Mucosa of descending colon (tissue), 3 donors: Measurements from ENCODE around the gene NOS1. TPM values are rescaled to one million over a fixed set of nuclear protein-coding genes. Genes with fewer than 3 reads are reported as not detected.

Source experiments
- ATAC-seq: fragments of 200-7000 bp; cut with Tn5 transposase; one replicate; pipeline ENCODE4 v1.9.1; 2020; ENCODE audit warnings: mild to moderate bottlenecking, moderate library complexity
- DNase-seq, 3 donors: peaks; one replicate each; pipeline ENCODE4 v3.0.0-alpha.2; 2020
- H3K36me3 ChIP-seq: fragments of 200-600 bp; one replicate; pipeline ENCODE4 v1.8.0; 2021; ENCODE audit warnings: low read depth, mild to moderate bottlenecking
- H3K4me1 ChIP-seq: fragments of 200-600 bp; one replicate; pipeline ENCODE4 v1.8.0; 2021; ENCODE audit warnings: low read depth, mild to moderate bottlenecking
- H3K4me3 ChIP-seq: fragments of 200-600 bp; one replicate; pipeline ENCODE4 v1.8.0; 2021; ENCODE audit warnings: mild to moderate bottlenecking
- H3K9me3 ChIP-seq: fragments of 200-600 bp; one replicate; pipeline ENCODE4 v1.8.0; 2021; ENCODE audit warnings: mild to moderate bottlenecking
- intact Hi-C, 2 donors: fragments of 100-400 bp; cut with DNase I in 1 of 2; cut with micrococcal nuclease in 1 of 2; formaldehyde crosslinking; loops; one replicate each; pipeline versions ENCODE4 v1.11.0 to v1.11.1; 2022; cut with DNase I, micrococcal nuclease
- total RNA-seq, 3 donors: library from RNA; stranded (reverse); fragmentation: NEBNext Ultra II Directional in 2 of 3; extraction: Animal tissue kit (Norgen Biotek cat#: 25700) in 2 of 3; gene quantifications; one replicate each; pipeline versions ENCODE4 v1.2.1 to v1.2.4, GENCODE V29; 2021 to 2023
- TF ChIP-seq, protein P1 (sequence below): fragments of 200-600 bp; IDR thresholded peaks from one replicate; pipeline ENCODE4 v1.8.0; 2022; ENCODE audit warnings: antibody characterized with exemption, mild to moderate bottlenecking
- donor health status: DM: no; HTN: no; CAD: no; lungs with moderate emphysema.
- donor health status: DM: no; HTN: no; CAD: no.
- donor health status: DM: no; HTN: yes; CAD: no.

NOS1 gene
- total RNA-seq, 3 donors from 2014 or later: 0.09 to 11.0 (median 0.29) TPM

DNA sequence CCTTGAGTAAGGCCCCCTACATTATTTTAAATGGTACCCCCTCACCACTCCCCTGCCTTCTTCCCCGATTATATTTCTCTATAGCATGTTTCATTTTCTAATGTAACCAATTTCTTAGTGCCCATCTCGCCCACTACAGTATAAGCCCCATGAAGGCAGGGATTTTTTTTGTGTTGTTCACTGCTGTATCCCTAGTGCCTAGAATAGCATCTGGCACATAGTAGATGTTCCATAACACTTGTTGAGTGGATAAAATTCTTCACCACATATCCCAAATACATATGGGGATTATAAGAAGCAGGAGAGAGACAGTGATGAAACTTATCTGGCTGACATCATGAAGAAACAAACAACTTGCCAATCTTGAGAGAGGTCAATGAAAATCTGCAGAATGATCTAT lies 182.7 kb downstream of the NOS1 start:
- no peak for DNase-seq
- ATAC-seq: no peak
- H3K4me1 ChIP-seq: no peaks in the 10 kb centered on the region
- H3K9me3 ChIP-seq: peaks cover 5% of the 10 kb centered on the region
- TF ChIP-seq, protein P1, sequence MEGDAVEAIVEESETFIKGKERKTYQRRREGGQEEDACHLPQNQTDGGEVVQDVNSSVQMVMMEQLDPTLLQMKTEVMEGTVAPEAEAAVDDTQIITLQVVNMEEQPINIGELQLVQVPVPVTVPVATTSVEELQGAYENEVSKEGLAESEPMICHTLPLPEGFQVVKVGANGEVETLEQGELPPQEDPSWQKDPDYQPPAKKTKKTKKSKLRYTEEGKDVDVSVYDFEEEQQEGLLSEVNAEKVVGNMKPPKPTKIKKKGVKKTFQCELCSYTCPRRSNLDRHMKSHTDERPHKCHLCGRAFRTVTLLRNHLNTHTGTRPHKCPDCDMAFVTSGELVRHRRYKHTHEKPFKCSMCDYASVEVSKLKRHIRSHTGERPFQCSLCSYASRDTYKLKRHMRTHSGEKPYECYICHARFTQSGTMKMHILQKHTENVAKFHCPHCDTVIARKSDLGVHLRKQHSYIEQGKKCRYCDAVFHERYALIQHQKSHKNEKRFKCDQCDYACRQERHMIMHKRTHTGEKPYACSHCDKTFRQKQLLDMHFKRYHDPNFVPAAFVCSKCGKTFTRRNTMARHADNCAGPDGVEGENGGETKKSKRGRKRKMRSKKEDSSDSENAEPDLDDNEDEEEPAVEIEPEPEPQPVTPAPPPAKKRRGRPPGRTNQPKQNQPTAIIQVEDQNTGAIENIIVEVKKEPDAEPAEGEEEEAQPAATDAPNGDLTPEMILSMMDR: no peak
- H3K36me3 ChIP-seq: no peaks in the 10 kb centered on the region
- intact Hi-C loops: no loop called here
- no peak overlapping the region for H3K4me3 ChIP-seq

DNA sequence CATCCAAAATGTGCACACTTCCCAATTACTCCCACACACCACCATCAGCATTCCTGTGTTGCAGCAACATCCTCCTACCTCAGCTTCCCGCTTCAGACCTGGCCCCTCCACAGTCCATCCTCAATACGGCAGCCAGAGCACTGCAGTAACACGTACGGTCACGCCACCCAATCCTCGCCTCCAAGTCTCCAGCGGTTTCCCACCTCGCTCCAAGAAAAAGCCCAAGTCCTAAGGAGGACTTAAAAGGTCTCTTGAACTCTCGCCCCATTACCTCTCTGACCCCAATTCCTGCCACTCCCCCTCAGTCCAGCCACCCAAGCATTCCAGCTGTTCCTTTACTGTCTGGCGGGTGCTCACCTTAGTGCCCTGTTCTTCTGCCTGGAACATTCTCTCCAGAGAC lies 183.1 kb downstream of the NOS1 start:
- Histone ChIP-seq H3K36me3 (no peaks in the 10 kb centered on the region), H3K4me3 (no peak overlapping the region), H3K9me3 (peaks cover 5% of the 10 kb centered on the region), H3K4me1 (no peaks in the 10 kb centered on the region)
- intact Hi-C loops: no loop called here
- DNase-seq (no peak), ATAC-seq (no peak)
- TF ChIP-seq, protein P1: no peak

DNA sequence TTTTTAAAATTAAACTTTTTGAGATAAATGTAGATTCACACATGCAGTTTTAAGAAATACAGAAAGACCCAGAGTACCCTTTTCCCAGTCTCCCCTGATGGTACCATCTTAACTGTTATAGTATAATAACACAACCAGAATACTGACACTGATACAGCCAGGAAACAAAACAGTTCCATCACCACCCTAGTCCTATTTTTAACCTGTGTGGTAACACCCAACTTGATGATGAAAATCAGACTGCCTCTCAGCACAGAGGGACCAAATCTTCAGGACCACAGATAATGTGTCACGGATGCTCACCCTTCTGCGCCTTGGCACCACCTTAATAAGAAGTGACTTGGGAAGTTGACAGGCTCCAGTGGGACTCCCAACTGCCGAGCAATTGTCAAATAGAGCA lies 189.3 kb downstream of the NOS1 start:
- no peaks in the 10 kb centered on the region for H3K4me1 ChIP-seq
- ATAC-seq (no peak), DNase-seq (no peak)
- H3K9me3 ChIP-seq: no peaks in the 10 kb centered on the region
- no peak overlapping the region for H3K4me3 ChIP-seq
- intact Hi-C loops: no loop called here
- TF ChIP-seq, protein P1: no peak
- no peaks in the 10 kb centered on the region for H3K36me3 ChIP-seq

DNA sequence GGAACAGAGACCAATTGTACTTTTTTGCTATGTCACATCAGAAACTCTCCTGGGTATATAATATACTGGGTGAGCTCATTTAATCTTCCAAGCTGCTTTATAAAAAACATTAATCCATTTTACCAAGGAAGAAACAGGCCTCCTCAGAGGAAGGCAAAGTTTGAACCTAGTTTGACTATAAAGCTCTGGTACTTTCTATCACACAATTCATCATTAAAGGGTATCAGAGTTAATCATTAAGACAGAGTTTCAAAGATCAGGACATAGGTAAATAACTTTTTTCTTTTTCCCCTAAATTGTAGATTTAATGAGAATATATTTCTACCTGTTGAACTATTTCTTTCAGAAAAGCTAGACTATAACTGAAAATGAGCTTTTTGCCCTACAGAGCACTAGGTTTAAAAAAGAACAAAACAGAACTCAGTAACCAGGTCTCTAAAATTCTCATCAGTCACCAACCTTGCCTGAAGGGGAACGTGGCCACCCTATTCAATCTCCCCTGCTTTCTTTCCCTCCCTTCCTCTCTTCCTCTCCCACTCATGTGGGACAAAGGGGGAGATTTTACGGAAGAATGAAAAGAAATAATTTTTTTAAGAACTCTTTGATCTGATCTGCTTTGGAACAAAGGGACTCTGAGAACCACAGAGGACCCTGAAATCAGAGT lies 189.8 kb downstream of the NOS1 start:
- DNase-seq: no peak
- no peak for ATAC-seq
- Histone ChIP-seq H3K4me3 (no peak overlapping the region), H3K9me3 (no peaks in the 10 kb centered on the region), H3K4me1 (no peaks in the 10 kb centered on the region), H3K36me3 (no peaks in the 10 kb centered on the region)
- TF ChIP-seq, protein P1: no peak
- intact Hi-C loops: no loop called here

DNA sequence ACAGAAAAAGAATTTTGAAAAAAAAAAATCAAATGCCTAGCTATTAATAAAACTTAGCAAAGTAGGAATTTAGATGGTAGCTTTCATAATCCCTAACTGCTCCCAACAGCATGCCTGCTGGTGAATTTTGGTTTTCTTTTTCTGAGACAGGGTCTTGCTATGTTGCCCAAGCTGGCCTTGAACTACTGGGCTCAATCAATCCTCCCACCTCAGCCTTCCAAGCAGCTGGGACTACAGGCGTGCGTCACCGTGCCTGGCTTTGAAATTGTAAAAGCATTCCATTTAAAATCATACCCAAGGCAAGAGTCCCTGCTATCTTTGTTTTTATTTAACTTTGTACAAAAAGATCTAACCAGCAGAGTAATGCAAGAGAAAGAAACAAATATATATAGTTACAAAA lies 191.9 kb downstream of the NOS1 start:
- H3K4me3 ChIP-seq: no peak overlapping the region
- ATAC-seq: no peak
- intact Hi-C loops: no loop called here
- H3K9me3 ChIP-seq: no peaks in the 10 kb centered on the region
- DNase-seq: no peak
- TF ChIP-seq, protein P1: no peak
- no peaks in the 10 kb centered on the region for H3K4me1 ChIP-seq
- H3K36me3 ChIP-seq: peaks cover 5% of the 10 kb centered on the region

DNA sequence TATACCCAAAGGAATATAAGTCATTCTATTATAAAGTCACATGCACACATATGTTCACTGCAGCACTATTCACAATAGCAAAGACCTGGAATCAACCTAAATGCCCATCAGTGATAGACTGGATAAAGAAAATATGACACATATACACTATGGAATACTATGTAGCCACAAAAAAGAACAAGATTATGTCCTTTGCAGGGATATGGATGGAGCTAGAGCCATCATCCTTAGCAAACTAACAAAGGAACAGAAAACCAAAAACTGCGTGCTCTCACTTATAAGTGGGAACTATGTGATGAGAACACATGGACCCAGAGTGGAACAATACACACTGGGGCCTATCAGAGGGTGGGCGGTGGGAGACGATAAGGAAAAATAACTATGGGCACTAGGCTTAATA lies 192.4 kb downstream of the NOS1 start:
- Histone ChIP-seq H3K9me3 (no peaks in the 10 kb centered on the region), H3K4me1 (no peaks in the 10 kb centered on the region), H3K36me3 (peaks cover 5% of the 10 kb centered on the region), H3K4me3 (no peak overlapping the region)
- DNase-seq (no peak), ATAC-seq (no peak)
- TF ChIP-seq, protein P1: no peak
- intact Hi-C loops: no loop called here
